PC-9 (cell line): ENCODE data around the gene NUDT1. TPM values are rescaled to one million over a fixed set of nuclear protein-coding genes. Genes with fewer than 3 reads are reported as not detected.

Source experiments
- BruUV-seq: library from RNA; stranded (reverse); fragments of 400-500 nt; replicated peaks from 2 replicates; lab custom pipeline; 2021; lab: Mats Ljungman, UMichigan
- CTCF ChIA-PET: fragments of 300-600 bp; sonication (Branson Sonifier 250); formaldehyde crosslinking; loops from one replicate; lab custom pipeline; 2022; ENCODE audit warnings: antibody characterized with exemption; lab: Charles Lee
- POLR2A ChIA-PET: fragments of 300-600 bp; sonication (Branson Sonifier 250); formaldehyde crosslinking; loops from one replicate; lab custom pipeline; 2022; ENCODE audit warnings: antibody characterized with exemption; ENCODE audit not compliant: unreplicated experiment; lab: Charles Lee
- DNase-seq, 2 experiments: peaks; one replicate each; pipeline versions ENCODE4 v3.0.0 to v3.0.0-alpha.2; 2015 to 2022; ENCODE audit warnings: mixed read lengths in 1 of 2
- H2AFZ ChIP-seq: fragments of 200-600 bp; sonication (generic); 2 replicates; pipeline ENCODE4 v1.8.1; 2017; ENCODE audit warnings: antibody characterized with exemption
- H3F3A ChIP-seq: fragments of 200-600 bp; sonication (generic); 2 replicates; pipeline ENCODE4 v1.8.1; 2017; ENCODE audit warnings: antibody characterized with exemption, mild to moderate bottlenecking, low read depth; ENCODE audit not compliant: insufficient read depth
- H3K27ac ChIP-seq: fragments of 200-600 bp; sonication (generic); 2 replicates; pipeline ENCODE4 v1.6.1; 2016; ENCODE audit warnings: mixed run types
- H3K27me3 ChIP-seq: fragments of 200-600 bp; sonication (generic); 2 replicates; pipeline ENCODE4 v1.6.1; 2016; ENCODE audit warnings: low read depth, mixed run types; ENCODE audit not compliant: insufficient read depth
- H3K36me3 ChIP-seq: fragments of 200-600 bp; sonication (generic); 2 replicates; pipeline ENCODE4 v1.6.1; 2016; ENCODE audit warnings: low read depth, mixed run types
- H3K4me1 ChIP-seq: fragments of 200-600 bp; sonication (generic); replicated peaks from 2 replicates; pipeline ENCODE4 v1.6.1; 2016; ENCODE audit warnings: mixed run types; ENCODE audit not compliant: insufficient read depth
- H3K4me2 ChIP-seq: fragments of 200-600 bp; sonication (generic); 2 replicates; pipeline ENCODE4 v1.6.1; 2017; ENCODE audit warnings: mixed run types
- H3K4me3 ChIP-seq: fragments of 200-600 bp; sonication (generic); 2 replicates; pipeline ENCODE4 v1.6.1; 2016; ENCODE audit warnings: mixed run types
- H3K79me2 ChIP-seq: fragments of 200-600 bp; sonication (generic); 2 replicates; pipeline ENCODE4 v1.6.1; 2017; ENCODE audit warnings: low read depth, mixed run types
- H3K9me2 ChIP-seq: fragments of 200-600 bp; sonication (generic); 2 replicates; pipeline ENCODE4 v1.8.1; 2017; ENCODE audit warnings: mild to moderate bottlenecking; ENCODE audit not compliant: insufficient read depth
- H3K9me3 ChIP-seq: fragments of 200-600 bp; sonication (generic); 2 replicates; pipeline ENCODE4 v1.8.1; 2016; ENCODE audit warnings: low read depth; ENCODE audit not compliant: insufficient read depth
- H4K20me1 ChIP-seq: fragments of 200-600 bp; sonication (generic); 2 replicates; pipeline ENCODE4 v1.8.1; 2017; ENCODE audit not compliant: insufficient read depth
- EZH2 ChIP-seq: fragments of 200-600 bp; sonication (generic); IDR thresholded peaks from 2 replicates; pipeline ENCODE4 v1.8.0; 2017; ENCODE audit warnings: antibody characterized with exemption, low read depth
- intact Hi-C: fragments of 100-400 bp; cut with micrococcal nuclease; formaldehyde crosslinking; loops from one replicate; pipeline ENCODE4 v1.10.0; 2022; ENCODE audit not compliant: unreplicated experiment
- total RNA-seq: library from RNA; stranded (reverse); gene quantifications from 2 replicates; pipeline ENCODE4 v1.2.3, GENCODE V29; 2021
- TF ChIP-seq, protein P1 (sequence below): fragments of 200-600 bp; sonication (generic); conservative IDR thresholded peaks from 2 replicates; pipeline ENCODE4 v1.6.1; 2017; ENCODE audit warnings: mixed run types, antibody characterized with exemption, mild to moderate bottlenecking, moderate library complexity

Gene NUDT1
- total RNA-seq, 1 experiment from 2014 or later, result 63.9 TPM

DNA sequence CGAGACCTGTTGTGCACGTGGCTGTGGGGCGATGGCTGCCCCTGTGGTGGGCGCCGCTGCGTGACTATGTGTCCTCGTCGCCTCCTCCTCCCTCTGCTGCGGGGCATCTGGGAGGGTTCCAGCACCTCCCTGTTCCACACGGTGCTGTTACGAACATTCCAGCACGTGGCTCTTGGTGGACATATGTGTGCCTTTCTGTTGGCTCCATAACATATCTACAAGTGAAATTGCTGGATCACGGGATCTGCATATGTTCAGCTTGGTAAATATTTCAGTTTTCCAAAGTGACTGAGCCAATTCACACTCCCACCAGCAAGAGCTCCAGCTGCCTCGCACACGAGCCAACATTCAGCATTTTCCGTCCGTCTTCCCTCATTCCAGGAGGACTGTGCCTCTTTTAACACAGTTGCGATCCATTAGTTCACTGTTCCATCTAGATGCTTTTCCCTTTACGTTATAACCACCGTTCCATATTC lies 47.1 kb downstream of the NUDT1 start:
- no peak overlapping the region for H3K4me3 ChIP-seq
- intact Hi-C loops, result no loop called here
- BruUV-seq, result no TSS peak
- DNase-seq, result no peak
- no peaks in the 10 kb centered on the region for H3K9me2 ChIP-seq
- CTCF ChIA-PET, result no interaction called here
- no peaks in the 10 kb centered on the region for H3K9me3 ChIP-seq
- no peaks in the 10 kb centered on the region for H3K27me3 ChIP-seq
- H3K36me3 ChIP-seq, result no peaks in the 10 kb centered on the region
- no peaks in the 10 kb centered on the region; the same call in 1 of the 2 replicates for H3F3A ChIP-seq
- no peak overlapping the region for H3K27ac ChIP-seq
- POLR2A ChIA-PET, result no interaction called here
- no peaks in the 10 kb centered on the region; the same call in 1 of the 2 replicates for H4K20me1 ChIP-seq
- H2AFZ ChIP-seq, result no peak overlapping the region
- H3K4me2 ChIP-seq, result no peak overlapping the region
- no peaks in the 10 kb centered on the region for H3K4me1 ChIP-seq
- TF ChIP-seq EZH2, result no peak
- TF ChIP-seq, protein P1, sequence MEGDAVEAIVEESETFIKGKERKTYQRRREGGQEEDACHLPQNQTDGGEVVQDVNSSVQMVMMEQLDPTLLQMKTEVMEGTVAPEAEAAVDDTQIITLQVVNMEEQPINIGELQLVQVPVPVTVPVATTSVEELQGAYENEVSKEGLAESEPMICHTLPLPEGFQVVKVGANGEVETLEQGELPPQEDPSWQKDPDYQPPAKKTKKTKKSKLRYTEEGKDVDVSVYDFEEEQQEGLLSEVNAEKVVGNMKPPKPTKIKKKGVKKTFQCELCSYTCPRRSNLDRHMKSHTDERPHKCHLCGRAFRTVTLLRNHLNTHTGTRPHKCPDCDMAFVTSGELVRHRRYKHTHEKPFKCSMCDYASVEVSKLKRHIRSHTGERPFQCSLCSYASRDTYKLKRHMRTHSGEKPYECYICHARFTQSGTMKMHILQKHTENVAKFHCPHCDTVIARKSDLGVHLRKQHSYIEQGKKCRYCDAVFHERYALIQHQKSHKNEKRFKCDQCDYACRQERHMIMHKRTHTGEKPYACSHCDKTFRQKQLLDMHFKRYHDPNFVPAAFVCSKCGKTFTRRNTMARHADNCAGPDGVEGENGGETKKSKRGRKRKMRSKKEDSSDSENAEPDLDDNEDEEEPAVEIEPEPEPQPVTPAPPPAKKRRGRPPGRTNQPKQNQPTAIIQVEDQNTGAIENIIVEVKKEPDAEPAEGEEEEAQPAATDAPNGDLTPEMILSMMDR, result no peak
- no peaks in the 10 kb centered on the region for H3K79me2 ChIP-seq

DNA sequence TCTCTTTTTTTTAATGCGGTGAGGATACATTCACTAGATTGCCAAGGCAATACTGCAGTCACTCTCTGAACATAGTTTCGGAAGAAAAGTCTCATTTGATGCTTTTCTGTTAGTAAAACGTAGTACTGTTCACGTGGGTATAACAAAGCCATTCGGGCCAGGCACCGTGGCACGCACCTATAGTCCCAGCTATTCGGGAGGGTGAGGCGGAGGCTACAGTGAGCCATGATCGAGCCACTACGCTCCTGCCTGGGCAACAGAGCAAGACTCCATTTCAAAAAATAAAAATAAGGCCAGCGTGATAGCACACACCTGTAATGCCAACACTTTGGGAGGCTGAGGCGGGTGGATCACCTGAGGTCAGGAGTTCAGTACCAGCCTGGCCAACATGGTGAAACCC lies 47.6 kb downstream of the NUDT1 start:
- BruUV-seq, result no TSS peak
- CTCF ChIA-PET, result no interaction called here
- H3K36me3 ChIP-seq, result no peaks in the 10 kb centered on the region

DNA sequence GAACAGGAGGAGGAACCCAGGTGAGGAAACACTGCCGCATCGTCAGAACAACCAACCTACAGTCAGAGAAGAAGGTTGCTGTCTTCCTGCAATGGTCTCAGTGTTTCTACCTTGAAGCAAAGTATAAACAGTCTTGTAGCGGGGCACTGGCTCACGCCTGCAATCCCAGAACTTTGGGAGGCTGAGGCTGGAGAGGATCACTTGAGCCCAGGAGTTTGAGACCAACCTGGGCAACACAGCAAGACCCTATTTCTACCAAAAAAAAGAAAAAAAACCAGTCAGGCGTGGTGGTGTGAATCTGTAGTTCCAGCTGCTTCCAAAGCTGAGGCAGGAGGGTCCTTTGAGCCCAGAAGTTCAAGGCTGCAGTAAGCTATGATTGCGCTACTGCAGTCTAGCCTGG lies 48.9 kb downstream of the NUDT1 start:
- BruUV-seq, result no TSS peak
- no peaks in the 10 kb centered on the region for H3K9me2 ChIP-seq
- no peaks in the 10 kb centered on the region for H3K4me1 ChIP-seq
- TF ChIP-seq, protein P1, result no peak
- no peak for TF ChIP-seq EZH2
- no peaks in the 10 kb centered on the region for H3K36me3 ChIP-seq
- H3K27ac ChIP-seq, result no peak overlapping the region
- no peaks in the 10 kb centered on the region; the same call in 1 of the 2 replicates for H3F3A ChIP-seq
- H4K20me1 ChIP-seq, result no peaks in the 10 kb centered on the region; the same call in 1 of the 2 replicates
- DNase-seq, result no peak
- ChIA-PET POLR2A (interaction anchor here (0.6 kb wide), 1 partner anchor 25 kb away, joined by 3 read pairs; no protein-coding TSS in a partner anchor), CTCF (no interaction called here)
- H3K4me2 ChIP-seq, result no peak overlapping the region
- H2AFZ ChIP-seq, result no peak overlapping the region
- no peaks in the 10 kb centered on the region for H3K9me3 ChIP-seq
- H3K27me3 ChIP-seq, result no peaks in the 10 kb centered on the region
- H3K79me2 ChIP-seq, result no peaks in the 10 kb centered on the region
- intact Hi-C loops, result no loop called here
- no peak overlapping the region for H3K4me3 ChIP-seq

More for the DNA sequence above, 47.6 kb downstream of the NUDT1 start:
- intact Hi-C loops, result no loop called here
- no peaks in the 10 kb centered on the region for H3K9me3 ChIP-seq
- POLR2A ChIA-PET, result no interaction called here
- no peaks in the 10 kb centered on the region for H3K9me2 ChIP-seq
- no peaks in the 10 kb centered on the region; the same call in 1 of the 2 replicates for H4K20me1 ChIP-seq
- H3K27ac ChIP-seq, result no peak overlapping the region
- H3K4me2 ChIP-seq, result no peak overlapping the region
- no peaks in the 10 kb centered on the region for H3K27me3 ChIP-seq
- H3K79me2 ChIP-seq, result no peaks in the 10 kb centered on the region
- DNase-seq, result no peak
- no peak overlapping the region for H3K4me3 ChIP-seq
- no peak for TF ChIP-seq EZH2
- TF ChIP-seq, protein P1, result no peak
- H2AFZ ChIP-seq, result no peak overlapping the region
- no peaks in the 10 kb centered on the region; the same call in 1 of the 2 replicates for H3F3A ChIP-seq
- H3K4me1 ChIP-seq, result no peaks in the 10 kb centered on the region
